ENCODE data around the gene HUNK. TPM values are rescaled to one million over a fixed set of nuclear protein-coding genes. Genes with fewer than 3 reads are reported as not detected.
A peak's percentile ranks its signal among the peaks of the same experiment; 100 is the strongest.

HUNK gene
- total RNA-seq (10 to 100 TPM in 2 of 6 donors, 1 to 10 TPM in 4; 5.8 to 17.0 (median 9.7) TPM), polyA plus RNA-seq (1 to 10 TPM; 2.6 TPM)

DNA sequence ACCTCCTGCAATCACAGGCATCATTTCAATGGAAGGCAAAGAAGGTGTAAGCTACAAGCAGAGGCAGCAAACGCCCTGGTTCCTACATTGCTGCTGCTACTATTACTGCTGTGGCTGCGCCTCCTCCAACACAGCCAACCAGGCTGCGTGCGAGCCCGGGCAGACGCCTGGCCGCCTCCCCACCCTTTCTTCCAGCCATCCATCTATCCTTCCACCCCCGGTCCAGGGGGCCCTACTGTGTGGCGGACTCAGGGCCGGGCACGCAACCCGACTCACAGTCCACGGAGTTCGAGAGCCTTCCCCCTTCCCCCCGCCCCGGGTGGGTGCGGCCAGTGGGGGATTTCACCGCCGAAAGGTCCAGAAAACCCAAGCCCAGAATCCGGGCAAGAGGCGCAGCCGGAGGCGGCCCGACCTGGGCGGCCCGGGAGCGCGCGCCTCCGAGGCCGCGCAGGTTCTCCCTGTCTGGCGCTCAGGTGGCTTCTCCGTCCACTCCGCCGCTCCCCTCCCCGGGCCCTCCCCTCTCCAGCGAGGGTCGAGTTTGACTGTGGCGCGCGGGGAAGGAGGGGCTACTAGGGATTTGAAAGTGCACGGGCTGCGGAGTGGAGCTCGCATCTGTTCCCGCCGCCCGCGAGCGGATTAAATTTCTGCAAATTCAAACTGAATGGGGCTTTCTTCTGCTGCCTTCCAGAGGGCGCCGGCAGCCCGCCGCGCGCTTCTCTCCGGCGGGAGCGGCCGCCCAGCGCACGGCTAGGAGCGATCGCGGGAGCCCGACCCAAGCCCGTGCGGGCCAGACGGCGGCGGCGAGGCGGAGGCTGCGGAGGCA is at the start of gene HUNK:
HUNK (plus strand) TSS at position 569 of the 823 bp plus-strand sequence. CDS start 655 bp downstream, outside the sequence.
- DNase-seq, result peak; percentile 68 to 88 (median 79)
- no peaks in the 10 kb centered on the region for H3K9me3 ChIP-seq
- peak within 1 kb of the TSS; percentile 67 to 94 (median 88) for H3K27ac ChIP-seq
- intact Hi-C loops (cut with DNase I), result no loop called here
- 0 to 1% methylated on average over 65 to 74 of the region's 74 CpGs for WGBS, 2 donors
- H3K4me1 ChIP-seq, result peaks cover 8 to 14% (median 13%) of the 10 kb centered on the region in 3 donors
- TF ChIP-seq, protein P1, sequence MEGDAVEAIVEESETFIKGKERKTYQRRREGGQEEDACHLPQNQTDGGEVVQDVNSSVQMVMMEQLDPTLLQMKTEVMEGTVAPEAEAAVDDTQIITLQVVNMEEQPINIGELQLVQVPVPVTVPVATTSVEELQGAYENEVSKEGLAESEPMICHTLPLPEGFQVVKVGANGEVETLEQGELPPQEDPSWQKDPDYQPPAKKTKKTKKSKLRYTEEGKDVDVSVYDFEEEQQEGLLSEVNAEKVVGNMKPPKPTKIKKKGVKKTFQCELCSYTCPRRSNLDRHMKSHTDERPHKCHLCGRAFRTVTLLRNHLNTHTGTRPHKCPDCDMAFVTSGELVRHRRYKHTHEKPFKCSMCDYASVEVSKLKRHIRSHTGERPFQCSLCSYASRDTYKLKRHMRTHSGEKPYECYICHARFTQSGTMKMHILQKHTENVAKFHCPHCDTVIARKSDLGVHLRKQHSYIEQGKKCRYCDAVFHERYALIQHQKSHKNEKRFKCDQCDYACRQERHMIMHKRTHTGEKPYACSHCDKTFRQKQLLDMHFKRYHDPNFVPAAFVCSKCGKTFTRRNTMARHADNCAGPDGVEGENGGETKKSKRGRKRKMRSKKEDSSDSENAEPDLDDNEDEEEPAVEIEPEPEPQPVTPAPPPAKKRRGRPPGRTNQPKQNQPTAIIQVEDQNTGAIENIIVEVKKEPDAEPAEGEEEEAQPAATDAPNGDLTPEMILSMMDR (IDR thresholded peaks at IDR 0.05), result no peak
- no peak for FAIRE-seq
- H3K4me3 ChIP-seq, result peak within 1 kb of the TSS; percentile 58 to 94 (median 66)
- no peaks in the 10 kb centered on the region for H3K27me3 ChIP-seq
- no peaks in the 10 kb centered on the region for H3K36me3 ChIP-seq
- peak; percentile 51 to 71 (median 66) for ATAC-seq

DNA sequence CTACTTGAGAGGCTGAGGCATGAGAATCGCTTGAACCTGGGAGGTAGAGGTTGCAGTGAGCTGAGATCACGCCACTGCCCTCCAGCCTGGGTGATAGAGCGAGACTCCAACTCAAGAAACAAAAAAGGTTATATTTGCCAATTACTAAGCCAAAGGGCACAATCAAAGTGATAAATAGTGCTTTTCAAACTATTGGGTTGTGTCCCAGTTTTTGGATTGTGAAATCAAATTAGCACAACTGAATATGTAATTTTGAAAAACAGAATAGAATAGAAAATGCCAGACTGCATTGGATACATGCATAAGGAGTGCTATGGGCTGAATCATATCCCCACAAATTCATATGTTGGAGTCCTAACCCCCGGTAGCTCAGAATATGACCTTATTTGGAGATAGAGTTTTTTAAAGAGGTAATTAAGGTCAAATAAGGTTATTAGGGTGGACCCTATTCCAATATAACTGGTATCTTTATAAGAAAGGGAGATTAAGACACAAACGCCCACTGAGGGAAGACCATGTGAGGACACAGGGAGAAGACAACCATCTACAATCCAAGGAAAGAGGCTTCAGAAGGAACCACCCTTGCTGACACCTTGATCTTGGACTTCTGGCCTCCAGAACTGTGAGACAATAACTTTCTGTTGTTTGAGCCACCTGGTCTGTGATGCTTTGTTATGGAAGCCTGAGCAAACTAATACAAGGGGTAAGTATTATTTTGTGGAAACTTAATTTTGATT is 42.9 kb upstream of the HUNK start:
- WGBS, 2 donors, result 66 to 68% methylated on average over 5 of the region's 5 CpGs

DNA sequence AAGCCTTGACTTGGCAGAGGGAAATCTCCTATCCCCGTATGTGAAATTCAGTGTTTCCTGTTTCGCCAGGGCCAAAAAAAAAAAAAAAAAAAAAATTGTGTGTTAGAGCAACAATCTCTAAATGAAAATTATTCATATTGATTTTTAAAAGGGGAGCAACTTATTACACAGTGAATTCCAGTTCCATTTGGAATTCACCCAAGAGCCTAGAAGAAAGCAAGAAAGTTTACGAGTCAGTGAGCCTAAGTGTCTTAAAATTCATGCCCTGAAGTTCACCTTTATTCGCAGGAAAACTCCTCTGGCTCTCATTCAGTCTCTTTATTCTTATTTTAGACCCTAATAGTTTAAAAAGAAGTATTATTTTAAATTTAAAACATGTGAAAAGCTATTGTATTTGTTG is 42.1 kb upstream of the HUNK start:
- no peak for DNase-seq
- TF ChIP-seq, protein P1 (IDR thresholded peaks at IDR 0.05), result no peak
- intact Hi-C loops (cut with DNase I), result no loop called here
- Histone ChIP-seq H3K4me3 (no peak overlapping the region), H3K9me3 (no peaks in the 10 kb centered on the region), H3K27ac (no peak overlapping the region), H3K4me1 (peaks cover 0 to 3% (median 0%) of the 10 kb centered on the region in 3 donors), H3K27me3 (no peaks in the 10 kb centered on the region), H3K36me3 (no peaks in the 10 kb centered on the region)
- ATAC-seq, result no peak
- WGBS, 2 donors, result 57 to 64% methylated on average over 4 of the region's 4 CpGs
- no peak for FAIRE-seq

More for the DNA sequence above, 42.9 kb upstream of the HUNK start:
- TF ChIP-seq, protein P1 (IDR thresholded peaks at IDR 0.05), result no peak
- FAIRE-seq, result no peak
- no peak overlapping the region for H3K27ac ChIP-seq
- peaks cover 0 to 3% (median 0%) of the 10 kb centered on the region in 3 donors for H3K4me1 ChIP-seq
- intact Hi-C loops (cut with DNase I), result no loop called here
- no peaks in the 10 kb centered on the region for H3K27me3 ChIP-seq
- DNase-seq, result no peak
- H3K4me3 ChIP-seq, result no peak overlapping the region
- ATAC-seq, result no peak
- H3K36me3 ChIP-seq, result no peaks in the 10 kb centered on the region
- no peaks in the 10 kb centered on the region for H3K9me3 ChIP-seq

DNA sequence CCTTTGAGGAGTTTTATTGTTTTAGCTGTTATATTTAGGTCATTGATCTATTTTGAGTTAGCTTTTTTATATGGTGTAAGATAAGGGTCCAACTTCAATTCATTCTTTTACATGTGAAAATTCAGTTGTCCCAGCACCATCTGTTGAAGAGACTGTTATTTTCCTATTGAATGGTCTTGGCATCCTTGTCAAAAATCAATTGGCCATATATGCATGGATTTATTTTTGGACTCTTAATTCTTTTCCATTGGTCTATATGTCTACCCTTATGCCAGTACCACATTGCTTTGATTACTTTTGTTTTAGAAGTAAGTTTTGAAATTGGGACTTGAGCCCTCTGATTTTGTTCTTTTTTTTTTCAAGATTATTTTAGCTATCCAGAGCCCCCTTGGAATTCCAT is 35.8 kb upstream of the HUNK start:
- FAIRE-seq (no peak), DNase-seq (no peak), ATAC-seq (no peak)
- Histone ChIP-seq H3K36me3 (no peaks in the 10 kb centered on the region), H3K9me3 (no peaks in the 10 kb centered on the region), H3K27ac (no peak overlapping the region), H3K4me3 (no peak overlapping the region), H3K4me1 (no peaks in the 10 kb centered on the region), H3K27me3 (peaks cover 0 to 3% (median 0%) of the 10 kb centered on the region in 4 donors)
- intact Hi-C loops (cut with DNase I), result no loop called here
- TF ChIP-seq, protein P1 (IDR thresholded peaks at IDR 0.05), result no peak
